RKO (cell line): ENCODE measurements around the gene COX7B2.

Source experiments
- DNase-seq: peaks from one replicate; pipeline ENCODE4 v3.0.0-alpha.2; 2016; ENCODE audit warnings: low spot score

COX7B2 gene, protein sequence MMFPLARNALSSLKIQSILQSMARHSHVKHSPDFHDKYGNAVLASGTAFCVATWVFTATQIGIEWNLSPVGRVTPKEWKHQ

DNA sequence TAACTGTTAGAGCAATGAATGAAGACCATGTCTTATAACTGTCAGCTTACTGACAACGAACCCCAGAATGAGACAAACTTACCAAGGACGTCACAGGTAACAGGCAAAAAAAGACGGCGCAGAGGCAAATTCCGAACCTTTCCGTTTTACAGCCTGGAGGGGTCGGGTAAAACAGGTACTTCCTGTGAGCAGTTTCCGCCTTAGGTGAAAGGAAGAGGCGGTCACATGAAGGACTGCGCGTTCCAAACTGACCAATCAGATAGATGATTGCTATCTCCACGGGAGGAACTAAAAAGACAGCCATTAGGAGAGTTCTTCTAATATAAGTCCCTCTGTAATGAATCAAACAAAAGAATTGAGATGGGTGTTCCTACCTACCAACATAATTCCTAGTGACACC is at the start of gene COX7B2:
Gene COX7B2, minus strand, starts transcription at position 168 of the 400 bp plus-strand sequence. CDS start 174,053 bp downstream, outside the sequence.
- no peak for DNase-seq

GRCh38 chr4:46956451-46956850 is 47.4 kb upstream of the COX7B2 start:
- no peak for DNase-seq

DNA sequence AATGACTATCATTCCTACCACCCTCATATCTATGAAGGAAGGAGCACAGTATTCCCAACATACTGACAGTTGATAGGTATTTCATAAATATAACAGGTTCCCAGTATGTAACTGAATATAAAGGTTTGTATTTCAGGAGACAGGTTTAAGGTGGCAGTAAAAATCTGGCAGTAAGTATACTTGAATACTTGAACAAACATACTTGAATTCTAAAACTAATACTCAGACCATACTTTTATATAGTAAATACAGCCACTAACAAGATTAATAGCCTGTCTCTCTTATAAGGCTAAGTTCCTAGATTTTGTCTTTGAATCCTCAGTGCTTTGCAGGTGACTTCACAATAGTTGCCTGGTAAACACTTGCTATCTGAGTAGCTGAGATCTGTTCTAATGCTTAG is 46.6 kb upstream of the COX7B2 start:
- DNase-seq = no peak

GRCh38 chr4:46954643-46955042 is 45.6 kb upstream of the COX7B2 start:
- DNase-seq = no peak

- DNase-seq = no peak
Observed at GRCh38 chr4:46953564-46953963, 44.5 kb upstream of the COX7B2 start.

GRCh38 chr4:46952451-46952850 is 43.4 kb upstream of the COX7B2 start:
- no peak for DNase-seq

DNA sequence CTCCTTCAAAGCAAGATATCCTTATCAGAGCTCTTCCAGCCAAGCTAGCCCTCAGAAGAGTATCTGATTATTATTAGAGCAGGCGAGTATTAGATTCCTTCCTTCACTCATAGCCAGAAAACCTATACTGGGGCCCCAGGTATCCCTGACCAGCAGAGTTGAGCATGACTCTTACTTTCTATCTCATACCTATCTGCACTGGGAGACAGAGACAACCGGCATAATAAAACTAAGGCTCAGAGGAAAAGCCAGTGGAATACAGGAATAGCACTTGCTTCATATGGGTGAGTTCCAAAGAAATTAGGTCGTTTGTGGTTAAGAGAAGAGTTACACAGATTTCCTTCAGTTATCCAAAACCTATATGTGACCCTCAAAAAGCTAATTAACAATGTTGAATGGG is 41.8 kb upstream of the COX7B2 start:
- no peak for DNase-seq

GRCh38 chr4:46949822-46950221 is 40.8 kb upstream of the COX7B2 start:
- DNase-seq = no peak

GRCh38 chr4:46947541-46947940 is 38.5 kb upstream of the COX7B2 start:
- no peak for DNase-seq

GRCh38 chr4:46946919-46947536 is 38.0 kb upstream of the COX7B2 start:
- DNase-seq = peak; percentile 13

DNA sequence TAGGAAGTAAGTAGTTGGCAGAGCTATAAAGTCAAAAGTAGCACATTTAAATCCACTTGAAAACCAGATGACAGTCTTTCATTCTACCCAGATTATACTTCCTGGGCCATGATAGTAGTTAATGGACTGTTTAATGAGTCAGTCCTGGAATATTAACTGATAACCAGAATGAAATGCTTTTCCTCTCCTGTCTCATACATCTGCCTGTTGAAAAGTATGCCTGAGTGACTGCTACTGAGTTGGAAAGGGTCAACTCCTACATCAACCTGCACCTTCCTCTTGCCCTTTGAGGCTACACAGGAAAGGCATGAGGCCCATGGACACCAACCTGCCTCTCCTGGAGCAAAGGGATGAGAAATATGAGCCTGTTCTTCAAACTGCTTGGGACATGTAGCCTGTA is 36.0 kb upstream of the COX7B2 start:
- DNase-seq = no peak

DNA sequence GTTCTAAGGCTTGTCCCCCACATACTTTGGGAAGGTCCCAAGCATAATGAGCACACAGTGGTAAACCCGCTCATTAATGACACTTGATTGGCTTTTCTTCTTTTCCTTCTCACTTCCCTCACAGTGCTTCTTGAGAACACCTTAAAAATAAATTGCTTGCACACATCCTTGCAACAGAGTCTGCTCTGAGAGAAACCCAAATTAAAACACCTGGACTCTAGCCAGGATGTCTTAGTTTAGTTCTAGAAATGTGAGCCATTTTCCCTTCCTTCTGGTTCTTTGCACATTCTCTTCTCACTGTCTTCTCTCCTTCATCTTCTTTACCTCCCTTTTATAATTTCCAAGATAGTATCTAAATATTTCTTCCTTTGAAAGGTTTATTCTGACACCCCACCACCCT is 35.3 kb upstream of the COX7B2 start:
- DNase-seq = no peak

DNA sequence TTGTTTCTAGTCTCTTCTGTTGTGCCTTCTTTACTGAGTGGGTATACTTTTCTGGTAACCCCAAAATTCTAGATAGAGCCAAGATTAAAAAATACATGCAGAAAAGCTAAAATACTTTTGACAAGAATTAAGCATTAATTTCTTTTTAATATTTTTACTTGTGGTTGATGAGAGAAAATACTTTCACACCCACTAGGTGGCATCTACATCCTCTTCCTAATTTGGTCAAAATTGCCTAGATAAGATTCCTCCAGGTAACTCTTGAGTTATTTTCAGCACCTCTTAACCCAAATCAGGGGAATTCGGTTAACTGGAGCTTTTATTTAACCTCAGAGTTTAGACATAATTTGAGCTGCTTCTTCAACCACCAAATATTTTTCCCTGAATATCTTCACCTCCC is 28.4 kb upstream of the COX7B2 start:
- DNase-seq = peak; percentile 14

- DNase-seq = no peak
Observed at GRCh38 chr4:46934726-46935125, 25.7 kb upstream of the COX7B2 start.

DNA sequence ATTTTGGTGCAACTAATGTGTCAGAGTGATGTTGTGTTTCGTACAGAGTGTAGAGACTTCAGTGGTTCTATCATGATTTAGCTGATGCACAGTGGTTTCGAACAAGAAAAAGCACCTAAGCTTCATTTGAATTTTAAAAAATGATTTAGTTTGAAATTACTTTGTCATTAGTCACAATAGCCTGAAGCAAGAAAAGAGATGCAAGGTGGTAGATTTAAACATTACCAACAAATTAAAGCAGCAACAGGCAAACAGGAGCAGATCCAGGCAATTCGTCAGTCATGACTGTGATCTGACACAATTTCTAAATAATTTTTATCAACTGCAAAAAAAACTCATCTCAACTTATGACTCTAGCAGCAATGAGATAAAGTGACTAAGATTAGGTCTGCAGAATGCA is 24.6 kb upstream of the COX7B2 start:
- DNase-seq = no peak

GRCh38 chr4:46931981-46932380 is 22.9 kb upstream of the COX7B2 start:
- no peak for DNase-seq

- DNase-seq = no peak
Observed at GRCh38 chr4:46930891-46931290, 21.8 kb upstream of the COX7B2 start.

DNA sequence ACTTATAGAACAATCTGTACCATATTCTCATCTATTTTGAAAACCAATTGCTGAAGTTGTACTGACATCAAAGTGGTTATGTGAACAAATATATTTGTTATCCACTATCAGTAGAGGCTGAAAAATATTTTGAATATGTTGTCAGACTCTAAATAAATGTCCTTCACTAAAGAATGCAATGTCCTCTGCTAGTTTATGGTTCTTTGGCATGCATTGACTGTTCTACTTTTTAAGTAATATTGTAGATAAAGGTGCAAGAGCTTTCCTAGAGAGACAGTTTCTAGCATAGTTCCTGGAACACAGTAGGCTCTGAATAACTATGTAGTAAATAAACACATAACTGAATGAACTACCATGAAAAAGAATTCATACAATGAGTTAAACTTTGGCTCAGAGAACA is 18.2 kb upstream of the COX7B2 start:
- no peak for DNase-seq

- DNase-seq = no peak
Observed at GRCh38 chr4:46924789-46925529, 15.9 kb upstream of the COX7B2 start.

DNA sequence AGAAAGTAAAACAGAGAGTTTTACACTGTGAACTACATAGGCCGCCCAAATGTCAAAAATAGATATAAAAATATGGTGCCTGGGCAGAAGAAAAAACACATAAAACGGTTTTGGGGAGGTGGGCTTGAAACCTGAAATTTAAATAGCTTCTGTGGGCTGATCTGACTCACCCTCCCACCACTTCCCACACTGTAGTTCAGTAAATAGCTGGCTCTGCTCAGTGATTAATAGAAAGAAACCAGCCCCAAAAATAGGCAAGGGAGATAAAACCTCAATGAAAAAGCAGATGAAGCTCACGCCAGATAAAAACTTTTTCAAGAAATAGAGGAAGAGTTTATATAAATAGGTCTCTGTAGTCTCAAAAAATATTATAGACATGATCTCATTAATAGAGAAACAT is 13.2 kb upstream of the COX7B2 start:
- DNase-seq = no peak

DNA sequence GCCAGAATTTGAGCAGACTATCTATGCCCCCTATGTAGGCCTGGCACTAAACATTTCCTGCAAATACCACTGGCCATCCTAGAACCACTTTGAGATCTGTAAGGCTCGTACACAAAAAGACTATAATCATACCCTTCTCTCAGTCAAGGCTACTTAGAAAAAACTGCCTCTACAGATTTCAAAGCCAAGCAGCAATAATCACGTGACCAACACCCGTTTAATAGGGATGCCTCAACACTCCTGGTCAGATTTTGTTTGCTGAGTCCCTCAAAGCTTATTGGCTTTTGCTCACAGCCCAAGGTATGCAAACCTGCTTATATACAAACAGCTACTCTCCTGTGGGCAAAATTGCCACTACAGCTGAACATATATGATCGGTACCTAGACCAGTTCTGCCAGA is 897 bp downstream of the COX7B2 start:
- DNase-seq = no peak

- DNase-seq = no peak
Observed at GRCh38 chr4:46900082-46900481, 9.0 kb downstream of the COX7B2 start.

DNA sequence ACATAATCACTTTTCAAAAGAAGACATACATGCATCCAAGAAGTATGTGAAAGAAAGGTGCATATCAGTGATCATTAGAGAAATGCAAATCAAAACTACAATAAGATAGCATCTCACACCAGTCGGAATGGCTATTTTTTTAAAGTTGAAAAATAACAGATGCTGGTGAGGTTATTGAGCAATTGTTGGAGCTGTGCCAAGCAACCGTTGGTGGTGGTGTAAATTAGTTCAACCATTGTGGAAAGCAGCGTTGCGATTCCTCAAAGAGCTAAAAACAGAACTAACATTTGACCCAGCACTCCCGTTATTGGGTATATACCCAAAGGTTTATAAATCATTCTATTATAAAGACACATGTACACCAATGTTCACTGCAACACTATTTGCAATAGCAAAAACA is 14.2 kb downstream of the COX7B2 start:
- DNase-seq = no peak

GRCh38 chr4:46890056-46890455 is 19.0 kb downstream of the COX7B2 start:
- no peak for DNase-seq
